Fibroblast of lung (primary cell): ENCODE data around the gene WIZ.

ENCODE experiments used
- CTCF ChIP-seq, 2 donors: IDR thresholded peaks in 1 of 2; conservative IDR thresholded peaks in 1 of 2; 1 replicate in 1 of 2; 2 replicates in 1 of 2; pipeline ENCODE4 v1.5.1; 2011 to 2012; ENCODE audit warnings: low read length in 2 of 2, control low read depth in 1 of 2, inconsistent platforms in 1 of 2, low read depth in 1 of 2, mild to moderate bottlenecking in 1 of 2
- EZH2 ChIP-seq: IDR thresholded peaks from 2 replicates; pipeline ENCODE4 v1.5.1; 2012; ENCODE audit warnings: low read length, control low read depth, mild to moderate bottlenecking; ENCODE audit errors: missing control alignments

DNA sequence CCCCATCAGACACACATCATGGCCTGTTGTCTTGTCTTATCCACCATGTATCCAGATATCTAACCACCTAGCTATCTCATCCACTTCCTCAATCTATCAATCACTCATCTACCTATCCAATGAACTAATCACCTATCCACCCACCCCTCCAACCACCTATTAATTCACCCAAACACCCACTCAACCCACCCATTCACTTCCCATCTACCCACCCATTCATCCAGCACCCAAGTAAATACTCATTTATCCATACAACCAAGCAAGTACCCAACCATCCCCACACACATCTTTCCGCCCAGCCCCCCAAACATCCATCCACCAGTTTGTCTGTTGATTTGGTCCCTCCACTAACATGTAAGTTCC lies 753 bp upstream of the WIZ start:
- TF ChIP-seq CTCF (conservative IDR thresholded peaks at IDR 0.05 in 1 of 2, IDR thresholded peaks at IDR 0.05 in 1 of 2; ENCODE audit: low read depth in 1 of 2, low read length in 2 of 2): no peak
- TF ChIP-seq EZH2: no peak
